ENCODE measurements around the gene BMF. TPM values are rescaled to one million over a fixed set of nuclear protein-coding genes. Genes with fewer than 3 reads are reported as not detected.
A peak's percentile ranks its signal among the peaks of the same experiment; 100 is the strongest.
"Not testable (repeated sequence)": the region's sequence is repeated elsewhere in the genome, so short reads cannot be mapped to it uniquely, and the experiment has no call there.

Gene BMF, protein sequence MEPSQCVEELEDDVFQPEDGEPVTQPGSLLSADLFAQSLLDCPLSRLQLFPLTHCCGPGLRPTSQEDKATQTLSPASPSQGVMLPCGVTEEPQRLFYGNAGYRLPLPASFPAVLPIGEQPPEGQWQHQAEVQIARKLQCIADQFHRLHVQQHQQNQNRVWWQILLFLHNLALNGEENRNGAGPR
- total RNA-seq, result 10 to 100 TPM in 1 of 2 donors, 1 to 10 TPM in 1; 8.0 to 13.4 TPM
- 10.6 to 75.4 reads per million in 2 donors for total RNA-seq

DNA sequence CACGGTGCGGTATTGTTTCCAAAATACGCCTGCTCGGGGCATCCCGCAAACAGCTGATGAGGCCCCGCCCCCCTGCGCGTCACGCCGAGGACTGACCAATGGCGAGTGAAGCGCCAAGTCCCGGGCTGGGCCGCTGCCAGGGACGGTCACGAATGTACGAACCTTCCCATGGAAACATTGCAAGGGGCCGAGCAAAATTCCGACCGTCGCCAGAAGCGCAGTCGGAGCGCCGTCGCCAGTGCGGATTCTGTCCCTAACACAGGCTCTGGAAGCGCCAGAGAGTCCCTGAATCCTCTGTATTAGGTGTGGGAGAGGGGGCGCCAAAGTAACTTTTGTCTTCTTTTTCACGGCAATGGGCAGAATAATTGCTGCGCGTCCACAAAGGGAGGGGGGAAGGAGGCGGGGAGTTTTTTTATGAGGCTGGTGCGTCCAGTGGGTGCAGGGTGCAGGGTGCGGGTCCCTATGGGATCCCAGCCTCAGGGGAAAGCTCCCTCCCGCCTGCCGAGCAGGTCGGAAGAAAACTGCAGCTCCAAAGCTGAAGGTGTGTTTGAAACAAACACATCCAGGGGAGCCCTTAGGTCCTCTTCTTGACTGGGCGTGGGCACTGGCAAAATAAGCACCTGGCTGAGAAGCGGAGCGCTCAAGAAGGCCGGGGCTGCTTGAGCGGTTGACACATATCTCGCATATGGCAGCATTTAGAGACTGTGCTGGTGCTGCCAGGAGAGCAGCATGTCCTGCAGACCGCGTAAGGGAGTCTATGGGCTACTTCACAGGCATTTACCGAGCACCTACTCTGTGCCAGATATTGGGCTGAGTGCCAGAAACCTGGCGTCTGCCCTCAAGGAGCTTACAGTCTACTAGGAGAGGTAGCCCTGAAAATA, at the start of gene BMF:
BMF (minus strand) TSS at position 25 of the 881 bp plus-strand sequence. CDS start 2,793 bp downstream, outside the sequence.
- H3K9me3 ChIP-seq (ENCODE audit: control insufficient read depth, low read length, poor library complexity, severe bottlenecking), result no peaks in the 10 kb centered on the region
- Mint-ChIP-seq H3K27me3 (peaks cover 18% of the 10 kb centered on the region), H3K4me1 (peaks cover 33% of the 10 kb centered on the region), H3K27ac (peak within 1 kb of the TSS; percentile 79), H3K4me3 (peak within 1 kb of the TSS; percentile 95), H3K36me3 (ENCODE audit: low read depth) (no peaks in the 10 kb centered on the region)
- ATAC-seq (peak; percentile 88), DNase-seq (peak; percentile 90 to 95 (median 92))

DNA sequence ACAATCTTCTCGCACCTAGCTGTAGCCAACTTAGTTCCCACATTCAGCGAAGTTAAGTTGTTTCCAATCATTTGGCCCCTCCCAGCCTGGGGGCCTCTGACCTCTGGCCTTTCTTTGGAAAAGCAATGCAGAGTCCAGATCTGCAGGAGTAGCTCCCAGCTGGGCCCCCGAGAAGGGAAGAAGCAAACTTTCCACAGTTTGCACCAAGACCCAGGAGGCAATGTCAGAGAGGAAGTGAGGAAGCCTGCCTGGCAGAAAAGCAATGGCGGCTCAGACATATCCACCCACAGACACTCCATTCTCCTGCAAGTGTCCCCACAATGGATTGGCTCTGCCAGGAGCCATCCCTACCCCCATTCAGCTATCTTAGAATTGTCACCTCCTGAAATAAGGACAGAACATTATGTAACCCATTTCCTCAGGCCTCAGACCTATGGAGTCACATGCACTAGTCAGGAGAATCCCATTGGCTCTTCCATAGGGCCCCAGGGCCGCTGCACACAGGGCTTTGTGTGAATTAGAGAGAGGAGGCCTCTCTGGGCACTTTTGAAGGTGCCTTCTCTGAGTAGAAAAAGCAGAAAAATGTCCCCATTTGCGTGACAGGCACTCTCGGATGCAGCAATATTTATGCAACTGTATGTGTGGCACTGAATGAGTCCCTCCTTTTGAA, 49.2 kb upstream of the BMF start:
- no peak for DNase-seq
- H3K27ac Mint-ChIP-seq, result peak overlapping the region; percentile 0
- H3K27me3 Mint-ChIP-seq, result peaks cover 7% of the 10 kb centered on the region
- no peak for ATAC-seq
- no peaks in the 10 kb centered on the region for H3K9me3 ChIP-seq (ENCODE audit: control insufficient read depth, low read length, poor library complexity, severe bottlenecking)
- H3K4me3 Mint-ChIP-seq, result no peak overlapping the region
- H3K4me1 Mint-ChIP-seq, result no peaks in the 10 kb centered on the region
- peaks cover 3% of the 10 kb centered on the region for H3K36me3 Mint-ChIP-seq (ENCODE audit: low read depth)

DNA sequence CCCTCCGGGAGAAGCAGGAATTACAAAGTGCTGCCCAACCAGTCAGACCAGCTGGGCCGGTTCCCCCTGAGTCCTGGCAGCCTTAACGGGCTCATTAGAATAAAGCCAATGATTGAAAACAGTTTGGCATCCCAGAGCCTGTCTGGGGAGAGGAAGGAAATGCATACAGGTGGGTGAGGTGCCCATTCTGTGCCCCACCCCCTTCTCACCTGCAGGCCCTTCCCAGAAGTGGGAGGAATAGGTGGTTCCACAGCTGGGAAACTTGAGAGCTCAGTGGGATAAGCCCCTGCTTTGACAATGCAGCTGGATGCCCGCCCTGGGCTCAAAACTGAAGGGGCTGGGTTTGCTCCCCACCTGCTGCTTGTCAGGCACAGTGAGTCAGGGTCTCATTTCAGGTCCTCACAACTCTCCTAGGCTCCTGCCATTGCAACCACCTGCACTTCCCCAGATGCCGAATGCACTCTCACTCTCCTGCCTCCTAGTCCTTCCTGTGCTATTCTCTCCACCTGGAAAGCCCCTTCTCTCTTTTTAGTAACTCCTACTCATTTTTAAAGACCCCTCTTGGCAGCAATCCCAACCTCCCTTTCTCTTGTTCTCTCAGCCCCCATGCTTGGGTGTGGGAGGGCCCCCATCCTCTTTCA, 46.7 kb upstream of the BMF start:
- H3K9me3 ChIP-seq (ENCODE audit: control insufficient read depth, low read length, poor library complexity, severe bottlenecking), result no peaks in the 10 kb centered on the region
- peak overlapping the region; percentile 80 for H3K27ac Mint-ChIP-seq
- no peak for ATAC-seq
- peaks cover 2% of the 10 kb centered on the region for H3K4me1 Mint-ChIP-seq
- peaks cover 15% of the 10 kb centered on the region for H3K27me3 Mint-ChIP-seq
- peaks cover 5% of the 10 kb centered on the region for H3K36me3 Mint-ChIP-seq (ENCODE audit: low read depth)
- DNase-seq, result no peak
- no peak overlapping the region for H3K4me3 Mint-ChIP-seq

DNA sequence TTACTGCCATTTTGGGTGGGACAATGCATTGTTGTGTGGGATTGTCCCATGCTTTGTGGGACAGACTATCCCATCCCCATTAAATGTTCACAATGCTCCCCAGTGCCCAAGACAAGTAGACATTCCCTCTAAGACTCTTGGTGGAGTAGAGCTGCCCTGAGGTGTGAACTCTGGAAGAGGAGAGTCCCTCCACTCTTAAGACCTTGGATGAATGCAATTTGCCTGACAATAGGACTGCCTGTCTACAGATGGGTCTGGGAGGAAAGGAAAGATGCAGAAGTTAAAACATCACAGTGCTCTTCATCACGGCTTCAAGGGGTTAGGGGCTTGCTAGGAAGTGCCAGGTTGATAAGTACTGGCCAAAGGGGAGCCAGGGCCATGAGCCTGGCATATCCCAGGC, 46.1 kb upstream of the BMF start:
- not testable (repeated sequence) for DNase-seq; ATAC-seq; H3K4me3 Mint-ChIP-seq; H3K27ac Mint-ChIP-seq; H3K4me1 Mint-ChIP-seq; H3K36me3 Mint-ChIP-seq (ENCODE audit: low read depth); H3K9me3 ChIP-seq (ENCODE audit: control insufficient read depth, low read length, poor library complexity, severe bottlenecking)
- peaks cover 15% of the 10 kb centered on the region for H3K27me3 Mint-ChIP-seq

DNA sequence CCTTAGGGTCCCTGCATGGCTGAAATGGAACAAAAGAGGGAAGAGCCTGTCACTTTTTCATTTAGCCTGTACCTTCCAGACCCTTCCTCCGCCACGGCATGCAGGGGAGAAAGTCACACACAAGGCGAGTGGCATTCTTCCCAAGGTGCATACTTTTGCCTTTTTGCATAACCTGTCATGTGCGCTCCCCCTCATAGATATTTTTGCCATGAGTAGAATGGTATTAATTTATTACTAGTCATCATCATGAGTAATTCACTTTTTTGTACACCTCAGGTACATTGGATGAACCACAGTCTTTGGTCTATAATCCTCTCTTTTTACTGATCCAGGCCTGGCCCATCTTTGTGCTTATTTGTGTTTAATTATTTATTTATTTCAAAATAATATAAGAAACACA, 43.3 kb upstream of the BMF start:
- DNase-seq (no peak), ATAC-seq (no peak)
- H3K9me3 ChIP-seq (ENCODE audit: control insufficient read depth, low read length, poor library complexity, severe bottlenecking), result no peaks in the 10 kb centered on the region
- Mint-ChIP-seq H3K27me3 (peaks cover 15% of the 10 kb centered on the region), H3K4me1 (peaks cover 2% of the 10 kb centered on the region), H3K36me3 (ENCODE audit: low read depth) (peaks cover 5% of the 10 kb centered on the region), H3K27ac (no peak overlapping the region), H3K4me3 (no peak overlapping the region)

DNA sequence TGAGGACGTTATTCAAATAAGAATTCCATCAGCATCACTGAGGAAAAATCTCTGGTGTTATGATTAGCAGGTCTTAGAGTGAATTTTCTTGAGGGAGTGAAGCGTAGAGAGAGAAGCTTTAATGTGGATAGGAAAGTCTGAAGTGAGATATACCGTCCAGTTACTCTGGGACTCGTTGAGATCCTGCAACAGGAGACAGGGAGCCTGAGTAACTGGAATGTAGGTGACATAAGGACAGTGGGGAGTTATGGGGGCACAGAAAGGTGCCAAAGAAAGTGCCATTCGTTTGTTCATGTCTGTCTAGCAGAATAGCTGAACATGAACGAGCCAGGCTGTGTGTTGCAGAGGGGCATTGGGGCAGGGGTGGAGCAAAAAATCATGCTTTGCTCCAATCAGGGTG, 42.8 kb upstream of the BMF start:
- Mint-ChIP-seq H3K36me3 (ENCODE audit: low read depth) (peaks cover 5% of the 10 kb centered on the region), H3K4me1 (peaks cover 2% of the 10 kb centered on the region), H3K27ac (no peak overlapping the region), H3K4me3 (no peak overlapping the region), H3K27me3 (peaks cover 15% of the 10 kb centered on the region)
- no peak for ATAC-seq
- H3K9me3 ChIP-seq (ENCODE audit: control insufficient read depth, low read length, poor library complexity, severe bottlenecking), result no peaks in the 10 kb centered on the region
- no peak for DNase-seq

DNA sequence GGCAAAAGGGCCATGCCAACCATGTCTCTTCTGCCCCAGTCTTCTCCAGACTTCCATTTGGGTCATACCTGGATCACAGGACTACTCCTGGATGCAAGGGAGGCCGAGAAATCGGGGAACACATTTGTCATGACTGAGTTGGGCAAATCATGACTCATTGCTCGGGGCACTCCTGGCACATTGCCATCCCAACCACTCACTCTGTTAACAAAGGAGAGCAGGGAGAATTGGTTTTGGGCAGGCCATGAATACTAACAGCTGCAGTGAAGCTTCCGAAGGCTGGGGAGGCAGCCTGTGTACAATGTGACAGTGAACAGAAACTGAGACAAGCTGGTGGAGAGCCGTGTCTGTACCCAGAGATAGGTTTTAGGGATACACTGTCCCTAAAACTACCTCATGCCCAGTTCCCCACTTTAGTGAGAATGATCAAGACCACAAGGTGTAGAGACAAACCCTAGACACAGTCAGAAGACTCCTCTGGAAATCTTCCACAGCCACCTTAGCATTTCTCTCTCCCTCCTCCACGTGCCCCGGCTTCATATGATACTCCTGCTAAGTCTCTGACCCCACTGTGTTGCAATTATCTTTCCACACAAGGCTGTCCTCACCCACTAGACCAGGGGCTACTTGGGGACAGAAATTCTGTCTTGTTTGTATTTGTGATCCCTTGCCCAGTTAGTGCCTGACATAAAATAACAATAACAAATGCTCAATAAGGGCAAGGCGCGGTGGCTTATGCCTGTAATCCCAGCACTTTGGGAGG, 41.7 kb upstream of the BMF start:
- ATAC-seq, result no peak
- Mint-ChIP-seq H3K27me3 (peaks cover 15% of the 10 kb centered on the region), H3K4me1 (peaks cover 2% of the 10 kb centered on the region), H3K4me3 (no peak overlapping the region), H3K27ac (no peak overlapping the region), H3K36me3 (ENCODE audit: low read depth) (peaks cover 3% of the 10 kb centered on the region)
- no peak for DNase-seq
- H3K9me3 ChIP-seq (ENCODE audit: control insufficient read depth, low read length, poor library complexity, severe bottlenecking), result no peaks in the 10 kb centered on the region

DNA sequence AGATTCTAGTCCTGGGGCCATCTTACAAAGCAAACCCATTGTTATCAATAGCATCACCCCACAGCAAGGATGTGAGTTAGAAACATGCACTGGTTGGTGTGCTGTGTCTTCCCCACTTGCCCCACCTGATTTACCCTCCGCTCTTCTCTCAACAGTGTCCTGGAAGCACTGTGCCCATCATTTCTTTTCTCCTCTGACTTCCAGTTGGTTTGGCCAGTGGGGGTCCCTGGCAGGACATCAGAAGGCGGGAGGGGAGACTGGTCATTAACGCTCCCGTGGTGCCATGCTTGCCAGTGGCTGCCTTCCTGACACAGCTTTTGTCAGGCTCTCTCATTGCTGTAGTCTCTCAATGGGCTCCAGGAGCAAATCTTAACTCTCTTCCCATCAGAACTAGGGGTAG, 40.7 kb upstream of the BMF start:
- DNase-seq (no peak), ATAC-seq (no peak)
- peaks cover 2% of the 10 kb centered on the region for H3K4me1 Mint-ChIP-seq
- no peak overlapping the region for H3K4me3 Mint-ChIP-seq
- H3K27me3 Mint-ChIP-seq, result peaks cover 7% of the 10 kb centered on the region
- peaks cover 3% of the 10 kb centered on the region for H3K36me3 Mint-ChIP-seq (ENCODE audit: low read depth)
- no peak overlapping the region for H3K27ac Mint-ChIP-seq
- no peaks in the 10 kb centered on the region for H3K9me3 ChIP-seq (ENCODE audit: control insufficient read depth, low read length, poor library complexity, severe bottlenecking)

DNA sequence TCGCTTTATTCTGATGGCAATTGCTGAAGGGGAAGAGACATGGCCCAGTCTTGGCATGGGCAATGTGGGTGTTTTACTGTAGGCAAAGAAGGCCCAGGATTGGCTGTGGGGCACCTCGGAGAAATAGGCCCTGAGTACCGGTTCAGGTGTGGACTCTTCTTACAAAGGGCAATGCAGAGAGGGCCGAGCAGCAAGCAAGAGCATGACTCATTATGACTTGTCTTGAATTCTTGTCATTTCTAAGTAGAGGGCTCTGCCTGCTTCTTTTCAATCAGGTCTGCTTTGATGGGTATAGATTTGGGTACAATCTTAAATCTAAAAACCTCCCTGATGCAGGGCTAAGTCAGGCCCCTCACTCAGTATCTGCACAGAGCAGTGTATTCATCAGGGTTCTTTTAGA, 37.4 kb upstream of the BMF start:
- no peaks in the 10 kb centered on the region for H3K36me3 Mint-ChIP-seq (ENCODE audit: low read depth)
- H3K27ac Mint-ChIP-seq, result no peak overlapping the region
- no peak overlapping the region for H3K4me3 Mint-ChIP-seq
- ATAC-seq (no peak), DNase-seq (no peak)
- H3K27me3 Mint-ChIP-seq, result no peaks in the 10 kb centered on the region
- peaks cover 2% of the 10 kb centered on the region for H3K4me1 Mint-ChIP-seq
- no peaks in the 10 kb centered on the region for H3K9me3 ChIP-seq (ENCODE audit: control insufficient read depth, low read length, poor library complexity, severe bottlenecking)

DNA sequence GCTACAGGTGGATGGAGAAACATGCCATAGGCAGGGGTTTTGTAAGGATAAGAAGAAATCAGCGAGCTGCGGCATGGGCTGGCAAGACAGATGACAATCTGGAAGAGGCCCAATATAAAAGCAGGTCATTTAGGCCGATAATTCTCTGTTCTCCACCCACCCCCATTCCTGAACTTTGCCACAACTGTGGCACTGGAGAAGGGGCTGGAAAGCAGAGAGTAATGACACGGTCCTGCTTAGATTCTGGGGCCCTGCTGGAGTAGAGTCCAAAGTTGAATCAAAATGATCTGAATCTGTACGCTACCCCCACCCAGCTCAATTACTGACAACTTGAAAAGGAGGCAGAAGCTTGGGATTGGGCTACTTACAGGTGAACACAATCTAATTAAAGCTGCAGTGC, 33.7 kb upstream of the BMF start:
- no peaks in the 10 kb centered on the region for H3K9me3 ChIP-seq (ENCODE audit: control insufficient read depth, low read length, poor library complexity, severe bottlenecking)
- Mint-ChIP-seq H3K4me3 (no peak overlapping the region), H3K4me1 (peaks cover 2% of the 10 kb centered on the region), H3K27ac (no peak overlapping the region), H3K36me3 (ENCODE audit: low read depth) (no peaks in the 10 kb centered on the region), H3K27me3 (no peaks in the 10 kb centered on the region)
- DNase-seq, result no peak
- ATAC-seq, result no peak

DNA sequence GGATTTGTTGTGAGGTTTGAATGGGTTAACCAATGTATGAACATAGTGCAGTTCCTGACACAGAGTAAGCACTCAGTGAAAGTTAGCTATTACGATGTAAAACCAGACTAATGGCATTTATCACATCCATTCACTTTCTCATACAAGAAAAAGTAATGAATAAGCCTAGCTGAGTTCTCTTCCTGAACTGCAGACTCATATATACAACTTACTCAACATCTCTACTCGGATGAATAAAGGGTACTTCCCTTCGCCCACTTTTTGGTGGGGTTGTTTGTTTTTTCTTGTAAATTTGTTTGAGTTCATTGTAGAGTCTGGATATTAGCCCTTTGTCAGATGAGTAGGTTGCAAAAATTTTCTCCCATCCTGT, 29.5 kb upstream of the BMF start:
- H3K27ac Mint-ChIP-seq; H3K4me3 Mint-ChIP-seq; DNase-seq; ATAC-seq; H3K27me3 Mint-ChIP-seq; H3K4me1 Mint-ChIP-seq; H3K9me3 ChIP-seq (ENCODE audit: control insufficient read depth, low read length, poor library complexity, severe bottlenecking); H3K36me3 Mint-ChIP-seq (ENCODE audit: low read depth): not testable (repeated sequence)

DNA sequence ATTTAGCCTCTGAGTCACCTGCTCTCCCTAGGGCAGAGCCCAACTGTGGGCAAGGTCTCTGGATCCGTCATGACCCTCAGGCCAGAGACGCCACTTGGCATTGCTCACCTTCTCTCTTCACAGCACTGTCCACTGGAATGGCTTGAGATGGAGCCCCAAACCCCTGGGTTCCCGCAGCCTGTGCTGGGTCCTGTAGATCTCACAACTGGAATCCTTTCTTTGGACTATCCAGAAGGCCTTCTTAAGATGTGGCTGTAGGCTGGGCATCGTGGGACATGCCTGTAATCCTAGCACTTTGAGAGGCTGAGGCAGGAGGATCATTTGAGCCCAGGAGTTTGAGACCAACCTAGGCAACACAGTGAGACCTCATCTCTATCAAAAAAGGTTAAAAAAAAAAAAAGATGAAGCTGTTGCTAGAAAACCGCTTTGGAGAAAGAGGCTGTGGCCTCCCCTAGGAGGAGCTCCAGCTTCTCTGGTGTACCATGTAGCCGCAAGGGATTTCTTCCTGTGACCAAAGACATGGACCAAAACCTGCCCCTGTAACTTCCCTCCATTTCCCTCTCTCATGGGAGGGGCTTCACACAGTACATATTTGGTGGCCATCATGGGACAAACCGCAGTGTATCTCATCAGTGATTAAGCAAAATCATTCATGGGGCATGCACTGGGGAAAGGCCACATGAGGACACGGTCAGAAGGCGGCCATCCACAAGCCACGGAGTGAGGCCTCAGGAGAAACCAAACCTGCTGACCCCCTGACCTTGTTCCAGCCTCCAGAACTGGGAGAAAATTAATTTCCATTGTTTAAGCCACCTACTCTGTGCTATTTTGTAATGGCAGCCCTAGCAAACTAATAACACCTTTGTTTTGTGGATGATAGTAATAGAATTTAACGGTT, 28.9 kb upstream of the BMF start:
- Mint-ChIP-seq H3K27me3 (no peaks in the 10 kb centered on the region), H3K4me3 (no peak overlapping the region), H3K4me1 (no peaks in the 10 kb centered on the region), H3K36me3 (ENCODE audit: low read depth) (no peaks in the 10 kb centered on the region), H3K27ac (no peak overlapping the region)
- no peak for ATAC-seq
- H3K9me3 ChIP-seq (ENCODE audit: control insufficient read depth, low read length, poor library complexity, severe bottlenecking), result no peaks in the 10 kb centered on the region
- DNase-seq, result no peak
